BE2C (cell line): ENCODE results near the gene TRIP4.
"Not testable (repeated sequence)": the region's sequence is repeated elsewhere in the genome, so short reads cannot be mapped to it uniquely, and the experiment has no call there.

Source experiments
- DNase-seq: peaks from one replicate; pipeline ENCODE4 v3.0.0-alpha.2; 2020
- H3K27me3 ChIP-seq: fragments of 250-450 bp; sonication (Bioruptor Pico); 2 replicates; pipeline ENCODE4 v1.5.1; 2020; ENCODE audit warnings: mild to moderate bottlenecking
- H3K36me3 ChIP-seq: fragments of 250-450 bp; sonication (Bioruptor Pico); 2 replicates; pipeline ENCODE4 v1.5.1; 2020; ENCODE audit warnings: mild to moderate bottlenecking
- H3K4me1 ChIP-seq: fragments of 250-450 bp; sonication (Bioruptor Pico); 2 replicates; pipeline ENCODE4 v1.5.1; 2020
- H3K4me3 ChIP-seq: 2 replicates; pipeline ENCODE4 v1.5.1; 2011; ENCODE audit warnings: low read depth, low read length
- H3K9me3 ChIP-seq: fragments of 250-450 bp; sonication (Bioruptor Pico); 2 replicates; pipeline ENCODE4 v1.5.1; 2020
- CTCF ChIP-seq: IDR thresholded peaks from 2 replicates; pipeline ENCODE4 v1.5.1; 2012; ENCODE audit warnings: mild to moderate bottlenecking, low read depth, low read length

TRIP4 gene

GRCh38 chr15:64480891-64481290 is 93.3 kb downstream of the TRIP4 start:
- no peak for DNase-seq
- H3K36me3 ChIP-seq, result 0 out of 2 replicates have a peak, but pooled peaks cover 8% of the 10 kb centered on the region

GRCh38 chr15:64483749-64484148 is 96.1 kb downstream of the TRIP4 start:
- DNase-seq, result no peak
- no peak for TF ChIP-seq CTCF
- Histone ChIP-seq H3K9me3 (no peaks in the 10 kb centered on the region), H3K36me3 (peaks cover 7% of the 10 kb centered on the region), H3K4me1 (no peaks in the 10 kb centered on the region), H3K27me3 (no peaks in the 10 kb centered on the region), H3K4me3 (no peak overlapping the region)

More at GRCh38 chr15:64480891-64481290, 93.3 kb downstream of the TRIP4 start:
- H3K4me3 ChIP-seq, result no peak overlapping the region
- no peaks in the 10 kb centered on the region for H3K27me3 ChIP-seq
- H3K4me1 ChIP-seq, result no peaks in the 10 kb centered on the region
- no peak for TF ChIP-seq CTCF
- no peaks in the 10 kb centered on the region for H3K9me3 ChIP-seq

GRCh38 chr15:64485796-64486195 is 98.2 kb downstream of the TRIP4 start:
- H3K27me3 ChIP-seq, result no peaks in the 10 kb centered on the region
- no peak for TF ChIP-seq CTCF
- no peaks in the 10 kb centered on the region for H3K9me3 ChIP-seq
- H3K4me1 ChIP-seq, result no peaks in the 10 kb centered on the region
- H3K4me3 ChIP-seq, result no peak overlapping the region
- DNase-seq, result no peak
- H3K36me3 ChIP-seq, result peaks cover 7% of the 10 kb centered on the region

GRCh38 chr15:64490598-64491259 is 103.1 kb downstream of the TRIP4 start:
- no peak for DNase-seq
- TF ChIP-seq CTCF, result no peak
- no peak overlapping the region for H3K4me3 ChIP-seq
- peaks cover 3% of the 10 kb centered on the region for H3K36me3 ChIP-seq
- H3K4me1 ChIP-seq, result no peaks in the 10 kb centered on the region
- no peaks in the 10 kb centered on the region for H3K9me3 ChIP-seq
- H3K27me3 ChIP-seq, result no peaks in the 10 kb centered on the region

GRCh38 chr15:64493641-64494040 is 106.0 kb downstream of the TRIP4 start:
- H3K9me3 ChIP-seq, result no peaks in the 10 kb centered on the region
- H3K27me3 ChIP-seq, result no peaks in the 10 kb centered on the region
- 0 out of 2 replicates have a peak, but pooled peaks cover 4% of the 10 kb centered on the region for H3K36me3 ChIP-seq
- H3K4me3 ChIP-seq, result no peak overlapping the region
- no peak for DNase-seq
- no peak for TF ChIP-seq CTCF
- no peaks in the 10 kb centered on the region for H3K4me1 ChIP-seq

- H3K4me3 ChIP-seq, DNase-seq, H3K27me3 ChIP-seq, H3K9me3 ChIP-seq: not testable (repeated sequence)
- H3K36me3 ChIP-seq, result peaks cover 17% of the 10 kb centered on the region
- H3K4me1 ChIP-seq, result peaks cover 13% of the 10 kb centered on the region
These were observed 108.3 kb downstream of the TRIP4 start for GRCh38 chr15:64495968-64496367.
